Natural killer cell (primary cell): ENCODE data around the gene MKS1. TPM values are rescaled to one million over a fixed set of nuclear protein-coding genes. Genes with fewer than 3 reads are reported as not detected.

Experiments used
- ATAC-seq, 3 donors: fragments of 150-1000 bp in 2 of 3; fragments of 200-7000 bp in 1 of 3; cut with Tn5 transposase; 1 replicate in 1 of 3; 2 replicates in 2 of 3; pipeline ENCODE4 v1.10.0; 2021; ENCODE audit warnings: mild to moderate bottlenecking in 2 of 3, moderate library complexity in 2 of 3
- DNase-seq, 2 donors: peaks; one replicate each; pipeline versions ENCODE4 v3.0.0 to v3.0.0-alpha.2; 2013 to 2021; ENCODE audit warnings: mixed read lengths in 1 of 2
- H3K27ac ChIP-seq: one replicate; pipeline ENCODE4 v1.5.1; 2013; ENCODE audit warnings: mild to moderate bottlenecking, low read length
- H3K27me3 ChIP-seq: one replicate; pipeline ENCODE4 v1.6.1; 2013; ENCODE audit warnings: low read length; ENCODE audit not compliant: control insufficient read depth, insufficient read depth
- H3K36me3 ChIP-seq: one replicate; pipeline ENCODE4 v1.6.1; 2013; ENCODE audit warnings: low read length; ENCODE audit not compliant: control insufficient read depth, insufficient read depth
- H3K4me1 ChIP-seq: one replicate; pipeline ENCODE4 v1.6.1; 2013; ENCODE audit warnings: low read length; ENCODE audit not compliant: control insufficient read depth, insufficient read depth
- H3K4me3 ChIP-seq: one replicate; pipeline ENCODE4 v1.5.1; 2013; ENCODE audit warnings: low read length
- H3K9me3 ChIP-seq: one replicate; pipeline ENCODE4 v1.6.1; 2013; ENCODE audit warnings: low read length; ENCODE audit not compliant: control insufficient read depth, insufficient read depth
- H3K27ac Mint-ChIP-seq, 2 donors: one replicate each; pipeline ENCODE4 v1.8.0; 2022; ENCODE audit warnings: mild to moderate bottlenecking in 2 of 2, mixed read lengths in 2 of 2, moderate library complexity in 1 of 2
- H3K27me3 Mint-ChIP-seq, 2 donors: one replicate each; pipeline ENCODE4 v1.8.0; 2022; ENCODE audit warnings: low read depth in 2 of 2, mixed read lengths in 2 of 2
- H3K36me3 Mint-ChIP-seq: one replicate; pipeline ENCODE4 v1.8.0; 2022; ENCODE audit warnings: mixed read lengths
- H3K4me1 Mint-ChIP-seq, 2 donors: one replicate each; pipeline ENCODE4 v1.8.0; 2022; ENCODE audit warnings: mixed read lengths in 2 of 2
- H3K4me3 Mint-ChIP-seq: one replicate; pipeline ENCODE4 v1.8.0; 2022; ENCODE audit warnings: mild to moderate bottlenecking, moderate library complexity, mixed read lengths
- H3K9me3 Mint-ChIP-seq, 2 donors: one replicate each; pipeline ENCODE4 v1.8.0; 2022; ENCODE audit warnings: mixed read lengths in 2 of 2
- WGBS: methylation state at CpG from one replicate; pipeline ENCODE4 v1.1.7; 2013; ENCODE audit warnings: missing lambda C conversion rate; ENCODE audit not compliant: insufficient coverage; 5-methylcytosine and 5-hydroxymethylcytosine counted together
- intact Hi-C: fragments of 100-400 bp; cut with micrococcal nuclease; formaldehyde crosslinking; loops from one replicate; pipeline ENCODE4 v1.14.2; 2022
- total RNA-seq, 4 donors: library from RNA; stranded (reverse); fragments of 120-200 nt in 1 of 4; gene quantifications; one replicate each; pipeline versions ENCODE4 v1.2.3 to v1.2.4, GENCODE V29; 2013 to 2022
- TF ChIP-seq, protein P1 (sequence below): fragments of 200-600 bp; IDR thresholded peaks from one replicate; pipeline ENCODE4 v1.8.0; 2022; ENCODE audit warnings: antibody characterized with exemption

MKS1 gene
- total RNA-seq, 3 donors from 2014 or later (not counting 1 experiment from before 2014, with no cell fraction given), result 4.5 to 10.7 (median 8.5) TPM

DNA sequence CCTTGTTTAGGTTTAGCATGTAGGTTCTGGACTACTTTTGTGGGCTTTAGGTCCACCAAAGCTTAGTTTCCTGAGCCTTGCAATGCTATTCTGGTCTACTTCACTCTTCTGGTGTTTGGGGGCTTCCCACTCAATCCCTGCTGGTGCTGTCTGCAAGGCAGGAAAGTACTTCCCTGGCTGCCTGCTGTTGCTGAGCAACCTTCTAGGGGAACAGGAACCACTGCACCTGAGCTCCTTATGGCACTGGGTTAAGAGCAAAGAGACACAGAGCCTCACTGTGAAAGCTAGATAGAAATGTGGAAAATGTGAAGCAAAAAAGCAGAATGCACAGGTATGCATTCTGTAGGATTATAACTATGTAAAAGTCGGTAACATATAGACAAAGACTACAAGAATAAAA is 44.7 kb upstream of the MKS1 start:
- Mint-ChIP-seq H3K9me3 (no peaks in the 10 kb centered on the region), H3K36me3 (no peaks in the 10 kb centered on the region), H3K4me3 (no peak overlapping the region), H3K27me3 (peaks cover 42 to 71% of the 10 kb centered on the region in 2 donors), H3K27ac (no peak overlapping the region), H3K4me1 (no peaks in the 10 kb centered on the region)
- WGBS, result no CpG with 5 or more reads among the region's 1 CpG
- no peaks in the 10 kb centered on the region for H3K4me1 ChIP-seq
- H3K4me3 ChIP-seq, result no peak overlapping the region
- TF ChIP-seq, protein P1, sequence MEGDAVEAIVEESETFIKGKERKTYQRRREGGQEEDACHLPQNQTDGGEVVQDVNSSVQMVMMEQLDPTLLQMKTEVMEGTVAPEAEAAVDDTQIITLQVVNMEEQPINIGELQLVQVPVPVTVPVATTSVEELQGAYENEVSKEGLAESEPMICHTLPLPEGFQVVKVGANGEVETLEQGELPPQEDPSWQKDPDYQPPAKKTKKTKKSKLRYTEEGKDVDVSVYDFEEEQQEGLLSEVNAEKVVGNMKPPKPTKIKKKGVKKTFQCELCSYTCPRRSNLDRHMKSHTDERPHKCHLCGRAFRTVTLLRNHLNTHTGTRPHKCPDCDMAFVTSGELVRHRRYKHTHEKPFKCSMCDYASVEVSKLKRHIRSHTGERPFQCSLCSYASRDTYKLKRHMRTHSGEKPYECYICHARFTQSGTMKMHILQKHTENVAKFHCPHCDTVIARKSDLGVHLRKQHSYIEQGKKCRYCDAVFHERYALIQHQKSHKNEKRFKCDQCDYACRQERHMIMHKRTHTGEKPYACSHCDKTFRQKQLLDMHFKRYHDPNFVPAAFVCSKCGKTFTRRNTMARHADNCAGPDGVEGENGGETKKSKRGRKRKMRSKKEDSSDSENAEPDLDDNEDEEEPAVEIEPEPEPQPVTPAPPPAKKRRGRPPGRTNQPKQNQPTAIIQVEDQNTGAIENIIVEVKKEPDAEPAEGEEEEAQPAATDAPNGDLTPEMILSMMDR, result no peak
- intact Hi-C loops, result no loop called here
- H3K9me3 ChIP-seq, result no peaks in the 10 kb centered on the region
- DNase-seq (no peak), ATAC-seq (no peak)
- H3K27ac ChIP-seq, result no peak overlapping the region
- peaks cover 13% of the 10 kb centered on the region for H3K27me3 ChIP-seq
- H3K36me3 ChIP-seq, result no peaks in the 10 kb centered on the region

DNA sequence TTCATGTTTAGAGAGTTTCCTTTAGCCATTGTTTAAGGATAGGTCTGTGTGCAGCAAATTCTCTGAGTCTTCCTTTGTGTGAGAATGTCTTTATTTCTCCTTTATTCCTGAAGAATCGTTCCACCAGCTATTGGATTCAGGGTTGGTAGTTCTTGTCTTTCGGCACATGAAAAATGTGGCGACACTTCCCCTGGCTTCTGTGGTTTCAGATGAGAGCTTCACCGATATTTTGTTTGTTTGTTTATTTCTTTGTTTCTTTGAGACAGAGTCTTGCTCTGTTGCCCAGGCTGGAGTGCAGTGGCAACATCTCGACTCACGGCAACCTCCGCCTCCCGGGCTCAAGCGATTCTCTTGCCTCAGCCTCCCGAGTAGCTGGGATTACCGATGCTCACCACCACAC is 43.1 kb upstream of the MKS1 start:
- no peaks in the 10 kb centered on the region for H3K4me1 Mint-ChIP-seq
- WGBS, result 84% methylated on average over 11 of the region's 11 CpGs
- Histone ChIP-seq H3K4me1 (no peaks in the 10 kb centered on the region), H3K36me3 (no peaks in the 10 kb centered on the region), H3K9me3 (no peaks in the 10 kb centered on the region), H3K27me3 (peaks cover 15% of the 10 kb centered on the region), H3K27ac (no peak overlapping the region), H3K4me3 (no peak overlapping the region)
- H3K27ac Mint-ChIP-seq, result no peak overlapping the region
- no peak overlapping the region for H3K4me3 Mint-ChIP-seq
- TF ChIP-seq, protein P1, result no peak
- H3K27me3 Mint-ChIP-seq, result peaks cover 46 to 87% of the 10 kb centered on the region in 2 donors
- ATAC-seq (no peak), DNase-seq (no peak)
- intact Hi-C loops, result no loop called here
- no peaks in the 10 kb centered on the region for H3K36me3 Mint-ChIP-seq
- H3K9me3 Mint-ChIP-seq, result no peaks in the 10 kb centered on the region

DNA sequence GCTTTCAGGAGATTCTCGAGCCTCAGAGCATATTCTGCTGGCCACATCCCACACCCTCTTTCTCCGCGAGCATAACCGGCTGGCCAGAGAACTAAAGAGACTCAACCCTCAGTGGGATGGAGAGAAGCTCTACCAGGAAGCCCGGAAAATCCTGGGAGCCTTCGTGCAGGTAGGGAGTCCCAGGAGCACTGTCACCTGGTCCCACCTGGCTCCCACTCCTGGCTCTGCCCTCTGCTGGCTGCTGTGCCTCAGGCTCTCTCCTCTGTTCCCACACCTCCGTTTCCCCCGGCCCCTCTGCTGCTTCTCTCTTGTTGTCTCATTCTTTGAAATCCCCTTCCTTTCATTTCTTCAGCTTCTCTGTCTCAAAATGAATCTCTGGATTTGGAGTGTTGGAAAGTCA is 35.7 kb upstream of the MKS1 start:
- Histone ChIP-seq H3K4me1 (peaks cover 3% of the 10 kb centered on the region), H3K4me3 (no peak overlapping the region), H3K27me3 (peaks cover 9% of the 10 kb centered on the region), H3K27ac (no peak overlapping the region), H3K36me3 (no peaks in the 10 kb centered on the region), H3K9me3 (no peaks in the 10 kb centered on the region)
- no peak for DNase-seq
- intact Hi-C loops, result no loop called here
- Mint-ChIP-seq H3K27ac (no peak overlapping the region), H3K27me3 (peaks cover 14 to 65% of the 10 kb centered on the region in 2 donors), H3K4me3 (no peak overlapping the region), H3K9me3 (no peaks in the 10 kb centered on the region), H3K4me1 (peaks cover 3 to 6% of the 10 kb centered on the region in 2 donors), H3K36me3 (no peaks in the 10 kb centered on the region)
- TF ChIP-seq, protein P1, result no peak
- no peak for ATAC-seq
- WGBS, result 46% methylated on average over 8 of the region's 8 CpGs

DNA sequence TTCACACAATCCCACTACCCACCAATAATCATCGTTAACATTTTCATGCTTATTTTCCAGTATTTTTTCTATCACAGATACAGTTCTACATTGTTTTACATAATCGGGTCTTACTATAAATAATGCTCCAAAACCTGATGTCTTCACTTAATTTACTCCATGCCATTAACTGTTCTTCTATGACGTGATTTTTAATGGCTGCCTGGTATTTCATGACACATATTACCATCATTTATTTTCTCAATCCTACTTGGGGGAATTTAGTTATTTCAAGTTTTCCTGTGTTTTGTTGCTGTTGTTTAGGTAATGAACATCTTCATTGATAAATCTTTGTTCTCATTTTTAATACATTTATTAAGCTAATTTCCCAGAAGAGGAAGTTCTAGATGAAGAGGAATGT is 34.0 kb upstream of the MKS1 start:
- Histone ChIP-seq H3K27ac (no peak overlapping the region), H3K36me3 (no peaks in the 10 kb centered on the region), H3K9me3 (no peaks in the 10 kb centered on the region), H3K4me1 (peaks cover 17% of the 10 kb centered on the region), H3K27me3 (peaks cover 9% of the 10 kb centered on the region), H3K4me3 (no peak overlapping the region)
- Mint-ChIP-seq H3K36me3 (no peaks in the 10 kb centered on the region), H3K4me3 (no peak overlapping the region), H3K27ac (no peak overlapping the region), H3K27me3 (peaks cover 11 to 47% of the 10 kb centered on the region in 2 donors), H3K9me3 (no peaks in the 10 kb centered on the region), H3K4me1 (peaks cover 10 to 23% of the 10 kb centered on the region in 2 donors)
- DNase-seq (no peak), ATAC-seq (no peak)
- TF ChIP-seq, protein P1, result no peak
- intact Hi-C loops, result no loop called here
- WGBS, result 91% methylated on average over 3 of the region's 3 CpGs
